HUDEP-2 (cell line): ENCODE data around the gene KTI12.
"Not testable (repeated sequence)": the region's sequence is repeated elsewhere in the genome, so short reads cannot be mapped to it uniquely, and the experiment has no call there.

ENCODE experiments used
- DNase-seq, 76 experiments: peaks; one replicate each; lab custom pipeline; 2025; ENCODE audit not compliant: unreplicated experiment in 76 of 76; lab: John Stamatoyannopoulos, UW

KTI12 gene

GRCh38 chr1:52045236-52045635, 11.6 kb upstream of the KTI12 start:
- DNase-seq = no peak

GRCh38 chr1:52041551-52042185, 8.1 kb upstream of the KTI12 start:
- no peak for DNase-seq

- no peak for DNase-seq
These were observed 4.3 kb upstream of the KTI12 start for GRCh38 chr1:52037909-52038308.

- no peak for DNase-seq
These were observed 3.8 kb upstream of the KTI12 start for GRCh38 chr1:52037402-52037814.

- no peak for DNase-seq
These were observed 407 bp upstream of the KTI12 start for GRCh38 chr1:52034050-52034384.

- peak in 22 of 76 experiments; percentile 1 to 36 (median 10) for DNase-seq
These were observed 852 bp downstream of the KTI12 start for GRCh38 chr1:52032785-52033131.

- DNase-seq = peak in 2 of 76 experiments; percentile 18
These were observed 1.4 kb downstream of the KTI12 start for GRCh38 chr1:52032124-52032784.

- not testable (repeated sequence) for DNase-seq
These were observed 4.8 kb downstream of the KTI12 start for GRCh38 chr1:52028839-52029238.

- DNase-seq = no peak
These were observed 5.3 kb downstream of the KTI12 start for GRCh38 chr1:52028328-52028727.

GRCh38 chr1:52026278-52026677, 7.3 kb downstream of the KTI12 start:
- DNase-seq = no peak

GRCh38 chr1:52022133-52022532, 11.5 kb downstream of the KTI12 start:
- DNase-seq = no peak

- no peak for DNase-seq
These were observed 25.4 kb downstream of the KTI12 start for GRCh38 chr1:52008071-52008809.

GRCh38 chr1:52007215-52008002, 26.2 kb downstream of the KTI12 start:
- no peak for DNase-seq

GRCh38 chr1:52006081-52006553, 27.5 kb downstream of the KTI12 start:
- DNase-seq = not testable (repeated sequence)

GRCh38 chr1:52005548-52005947, 28.1 kb downstream of the KTI12 start:
- DNase-seq = not testable (repeated sequence)

- DNase-seq = no peak
These were observed 29.7 kb downstream of the KTI12 start for GRCh38 chr1:52003877-52004276.

- peak in 53 of 76 experiments; percentile 2 to 90 (median 56) for DNase-seq
These were observed 31.3 kb downstream of the KTI12 start for GRCh38 chr1:52002038-52002917.

- no peak for DNase-seq
These were observed 34.9 kb downstream of the KTI12 start for GRCh38 chr1:51998701-51999100.

- no peak for DNase-seq
These were observed 35.6 kb downstream of the KTI12 start for GRCh38 chr1:51997974-51998382.

- DNase-seq = peak in 50 of 76 experiments; percentile 1 to 57 (median 30)
These were observed 43.1 kb downstream of the KTI12 start, which contains the start of gene RAB3B for GRCh38 chr1:51990478-51990965. RAB3B (minus strand) TSS chr1:51990700; CDS start chr1:51977117, 13,583 bp downstream.
